ENCODE measurements around the gene TGFBR3.

- no peak for TF ChIP-seq ZSCAN18 (tag by site-specific recombination; IDR thresholded peaks at IDR 0.05)
- no peak for TF ChIP-seq ZNF121 (tag by site-specific recombination; IDR thresholded peaks at IDR 0.05)
- TF ChIP-seq ZBTB7A (tag by site-specific recombination; IDR thresholded peaks at IDR 0.05; ENCODE audit: low read depth) = no peak
- TF ChIP-seq ZSCAN30 (tag by site-specific recombination; IDR thresholded peaks at IDR 0.05) = no peak
- TF ChIP-seq CTCF (tag by site-specific recombination; IDR thresholded peaks at IDR 0.05) = no peak
- no peak for TF ChIP-seq PRDM10 (tag by site-specific recombination; IDR thresholded peaks at IDR 0.05)
These were observed 235.2 kb downstream of the TGFBR3 start for GRCh38 chr1:91650764-91651163.
